Amygdala (tissue), 56 donors: ENCODE results near the gene C2CD2.

ENCODE experiments used
- DNase-seq, 56 donors: peaks; one replicate each; lab custom pipeline; 2025; lab: John Stamatoyannopoulos, UW

The C2CD2 gene

GRCh38 chr21:41894511-41894910 is 59.3 kb downstream of the C2CD2 start:
- no peak for DNase-seq

- DNase-seq, result no peak
Measured at GRCh38 chr21:41892726-41893125, 61.1 kb downstream of the C2CD2 start.

GRCh38 chr21:41891132-41891531 is 62.7 kb downstream of the C2CD2 start:
- DNase-seq, result no peak

GRCh38 chr21:41890355-41890754 is 63.5 kb downstream of the C2CD2 start:
- no peak for DNase-seq

GRCh38 chr21:41888749-41889376 is 65.0 kb downstream of the C2CD2 start:
- no peak for DNase-seq

GRCh38 chr21:41887667-41888066 is 66.2 kb downstream of the C2CD2 start:
- no peak for DNase-seq

GRCh38 chr21:41886328-41886727 is 67.5 kb downstream of the C2CD2 start:
- no peak for DNase-seq

- no peak for DNase-seq
Measured at GRCh38 chr21:41885341-41886024, 68.3 kb downstream of the C2CD2 start.

- DNase-seq, result no peak
Measured at GRCh38 chr21:41884501-41885030, 69.3 kb downstream of the C2CD2 start.

GRCh38 chr21:41883582-41883981 is 70.2 kb downstream of the C2CD2 start:
- DNase-seq, result no peak

GRCh38 chr21:41881051-41881450 is 72.8 kb downstream of the C2CD2 start:
- no peak for DNase-seq

- no peak for DNase-seq
Measured at GRCh38 chr21:41880153-41880552, 73.7 kb downstream of the C2CD2 start.

- peak in 52 of 56 donors; percentile 24 to 89 (median 74) for DNase-seq
Measured at GRCh38 chr21:41879190-41879998, 74.4 kb downstream of the C2CD2 start, which contains the start of gene PRDM15. PRDM15 (minus strand) TSS chr21:41879344; CDS start chr21:41860363, 18,981 bp downstream.

GRCh38 chr21:41878831-41879189 is 75.0 kb downstream of the C2CD2 start:
- DNase-seq, result peak in 49 of 56 donors; percentile 29 to 89 (median 69)

GRCh38 chr21:41877901-41878830 is 75.7 kb downstream of the C2CD2 start:
- DNase-seq, result peak in 6 of 56 donors; percentile 12 to 58 (median 18)

GRCh38 chr21:41876928-41877652 is 76.7 kb downstream of the C2CD2 start:
- DNase-seq, result no peak

GRCh38 chr21:41876396-41876795 is 77.4 kb downstream of the C2CD2 start:
- no peak for DNase-seq

- DNase-seq, result no peak
Measured at GRCh38 chr21:41875086-41875485, 78.7 kb downstream of the C2CD2 start.

- no peak for DNase-seq
Measured at GRCh38 chr21:41874611-41875010, 79.2 kb downstream of the C2CD2 start.
